ENCODE results near the gene IBA57. TPM values are rescaled to one million over a fixed set of nuclear protein-coding genes. Genes with fewer than 3 reads are reported as not detected.

Gene IBA57
- polyA plus RNA-seq, 1 of the 3 experiments (the other 2 are of a cell fraction), result 1.8 TPM

- TF ChIP-seq PBX3 (IDR thresholded peaks at IDR 0.05) (no peak), MAX (IDR thresholded peaks at IDR 0.05; ENCODE audit: low read depth) (no peak), USF2 (IDR thresholded peaks at IDR 0.05; ENCODE audit: borderline replicate concordance, low read depth, low read length) (no peak), FOXJ3 (CRISPR knock-in tag; IDR thresholded peaks at IDR 0.05) (no peak), SMC3 (IDR thresholded peaks at IDR 0.05; ENCODE audit: low read depth, low read length) (no peak), GATA2 (CRISPR knock-in tag; IDR thresholded peaks at IDR 0.05) (no peak), NRF1 (IDR thresholded peaks at IDR 0.05; ENCODE audit: low read depth, low read length) (no peak), RXRA (IDR thresholded peaks at IDR 0.05; ENCODE audit: borderline replicate concordance, low read depth) (no peak), GABPA (IDR thresholded peaks at IDR 0.05; ENCODE audit: low read depth) (no peak), MEF2A (IDR thresholded peaks at IDR 0.05; ENCODE audit: borderline replicate concordance, low read depth) (no peak)
Observed at GRCh38 chr1:228157729-228158126, 7.9 kb upstream of the IBA57 start (continued).

- Histone ChIP-seq H4K20me1 (ENCODE audit: insufficient read depth) (no peaks in the 10 kb centered on the region), H3K36me3 (replicated peaks in 1 of 2; ENCODE audit: control insufficient read depth in 1 of 2, insufficient read depth in 2 of 2, low read length in 1 of 2) (no peaks in the 10 kb centered on the region), H3K27me3 (ENCODE audit: insufficient read depth) (no peaks in the 10 kb centered on the region), H3K9me2 (no peaks in the 10 kb centered on the region), H3F3A (replicated peaks; ENCODE audit: insufficient read depth) (no peaks in the 10 kb centered on the region), H3K4me2 (no peak overlapping the region), H2AFZ (ENCODE audit: low read depth) (no peak overlapping the region), H3K9me3 (no peaks in the 10 kb centered on the region), H3K79me2 (ENCODE audit: insufficient read depth) (no peaks in the 10 kb centered on the region), H3K4me1 (ENCODE audit: control insufficient read depth in 1 of 2, insufficient read depth in 2 of 2, low read depth in 1 of 2, low read length in 1 of 2) (peaks cover 0 to 12% of the 10 kb centered on the region in 2 experiments; a peak in 1 of 4 replicates), H3K27ac (ENCODE audit: low read depth in 2 of 2, low read length in 1 of 2) (no peak overlapping the region), H3K4me3 (ENCODE audit: low read depth in 2 of 2, low read length in 1 of 2) (no peak overlapping the region), H3K9ac (no peak overlapping the region)
- DNase-seq, result no peak
- ChIA-PET CTCF (no interaction called here), POLR2A (no interaction called here)
- 86% methylated on average over 57 of the region's 98 CpGs for whole genome bisulfite sequencing (ENCODE audit: low lambda C conversion rate)
- TF ChIP-seq JUND (IDR thresholded peaks at IDR 0.05) (no peak), SMC3 (IDR thresholded peaks at IDR 0.05; ENCODE audit: low read depth, low read length) (no peak), USF2 (IDR thresholded peaks at IDR 0.05; ENCODE audit: borderline replicate concordance, low read depth, low read length) (no peak), POLR2AphosphoS5 (IDR thresholded peaks at IDR 0.05; ENCODE audit: low read depth, low read length) (no peak), RFX5 (IDR thresholded peaks at IDR 0.05; ENCODE audit: low read length) (no peak), NFIC (IDR thresholded peaks at IDR 0.05; ENCODE audit: borderline replicate concordance) (no peak), SIN3A (IDR thresholded peaks at IDR 0.05; ENCODE audit: borderline replicate concordance, low read depth, low read length) (no peak), TCF12 (IDR thresholded peaks at IDR 0.05) (no peak), RAD21 (IDR thresholded peaks at IDR 0.05; ENCODE audit: low read length) (no peak), ZBTB33 (IDR thresholded peaks at IDR 0.05; ENCODE audit: borderline replicate concordance, low read depth) (no peak), FOSL2 (IDR thresholded peaks at IDR 0.05; ENCODE audit: borderline replicate concordance, low read depth) (no peak)
Observed at GRCh38 chr1:228158151-228159007, 7.2 kb upstream of the IBA57 start.
